Activated naive CD8-positive, alpha-beta T cell treated with anti-CD3 and anti-CD28 coated beads, Interleukin-2, amount 10 ng/mL, durations not matched to agents 7 days and 5 days (primary cell): ENCODE data around the gene ASIC3. TPM values are rescaled to one million over a fixed set of nuclear protein-coding genes. Genes with fewer than 3 reads are reported as not detected.

Experiments used
- ATAC-seq: fragments of 150-1000 bp; cut with Tn5 transposase; one replicate; pipeline ENCODE4 v1.10.0; 2021; ENCODE audit warnings: low read depth, moderate library complexity
- POLR2A ChIA-PET: fragments of 350-600 bp; sonication (Branson Sonifier 250); formaldehyde crosslinking; loops from one replicate; lab custom pipeline; 2021; ENCODE audit warnings: antibody characterized with exemption; lab: Charles Lee
- DNase-seq: peaks from one replicate; pipeline ENCODE4 v3.0.0; 2021
- H3K27ac Mint-ChIP-seq: one replicate; pipeline ENCODE4 v1.8.0; 2022; ENCODE audit warnings: mild to moderate bottlenecking, mixed read lengths
- H3K27me3 Mint-ChIP-seq: one replicate; pipeline ENCODE4 v1.8.0; 2022; ENCODE audit warnings: mild to moderate bottlenecking, moderate library complexity, mixed read lengths
- H3K36me3 Mint-ChIP-seq: one replicate; pipeline ENCODE4 v1.8.0; 2021; ENCODE audit warnings: mild to moderate bottlenecking, mixed read lengths
- H3K4me1 Mint-ChIP-seq: one replicate; pipeline ENCODE4 v1.8.0; 2021; ENCODE audit warnings: mixed read lengths
- H3K4me3 Mint-ChIP-seq: one replicate; pipeline ENCODE4 v1.8.0; 2022; ENCODE audit warnings: mild to moderate bottlenecking, moderate library complexity, mixed read lengths
- H3K9me3 Mint-ChIP-seq: one replicate; pipeline ENCODE4 v1.8.0; 2021; ENCODE audit warnings: mixed read lengths
- total RNA-seq, 2 experiments: library from RNA; stranded (reverse); gene quantifications; one replicate each; pipeline ENCODE4 v1.2.3, GENCODE V29; 2021

ASIC3 gene
- total RNA-seq, 2 experiments from 2014 or later, result 4.7 to 6.0 TPM

GRCh38 chr7:151077705-151078232 is 29.4 kb downstream of the ASIC3 start:
- DNase-seq (no peak), ATAC-seq (no peak)
- Mint-ChIP-seq H3K27me3 (no peaks in the 10 kb centered on the region), H3K27ac (peak overlapping the region; percentile 77), H3K4me3 (peak overlapping the region; percentile 31), H3K9me3 (no peaks in the 10 kb centered on the region), H3K4me1 (peaks cover 20% of the 10 kb centered on the region), H3K36me3 (peaks cover 9% of the 10 kb centered on the region)
- POLR2A ChIA-PET, result interaction anchor here (1.2 to 1.7 kb wide), 2 partner anchors 10 to 17 kb away, joined by 4 to 7 read pairs; no protein-coding TSS in a partner anchor

GRCh38 chr7:151078233-151079040 is 30.1 kb downstream of the ASIC3 start:
- POLR2A ChIA-PET, result interaction anchor here (1.7 kb wide), 1 partner anchor 18 kb away, joined by 7 read pairs; no protein-coding TSS in a partner anchor
- H3K4me3 Mint-ChIP-seq, result peak overlapping the region; percentile 87
- H3K4me1 Mint-ChIP-seq, result peaks cover 21% of the 10 kb centered on the region
- H3K9me3 Mint-ChIP-seq, result no peaks in the 10 kb centered on the region
- no peaks in the 10 kb centered on the region for H3K27me3 Mint-ChIP-seq
- H3K36me3 Mint-ChIP-seq, result peaks cover 10% of the 10 kb centered on the region
- H3K27ac Mint-ChIP-seq, result peak overlapping the region; percentile 77
- ATAC-seq (no peak), DNase-seq (no peak)

- ATAC-seq (no peak), DNase-seq (no peak)
- Mint-ChIP-seq H3K27me3 (peaks cover under 1% of the 10 kb centered on the region), H3K27ac (peak overlapping the region; percentile 83), H3K9me3 (no peaks in the 10 kb centered on the region), H3K4me3 (peak overlapping the region; percentile 87), H3K4me1 (peaks cover 21% of the 10 kb centered on the region), H3K36me3 (peaks cover 10% of the 10 kb centered on the region)
- POLR2A ChIA-PET, result no interaction called here
Observed at GRCh38 chr7:151079199-151079910, 31.0 kb downstream of the ASIC3 start.

GRCh38 chr7:151080067-151080521 is 31.8 kb downstream of the ASIC3 start:
- ATAC-seq (peak; percentile 3), DNase-seq (no peak)
- POLR2A ChIA-PET, result interaction anchor here (0.7 to 3.9 kb wide), 8 partner anchors 11 to 67 kb away, joined by 3 to 32 read pairs (median 3); partner anchors contain the start of genes ABCB8, CDK5 and SLC4A2
- Mint-ChIP-seq H3K4me3 (peak overlapping the region; percentile 87), H3K27me3 (peaks cover 7% of the 10 kb centered on the region), H3K4me1 (peaks cover 25% of the 10 kb centered on the region), H3K9me3 (no peaks in the 10 kb centered on the region), H3K27ac (peak overlapping the region; percentile 83), H3K36me3 (peaks cover 10% of the 10 kb centered on the region)

- peaks cover 10% of the 10 kb centered on the region for H3K36me3 Mint-ChIP-seq
- H3K4me1 Mint-ChIP-seq, result peaks cover 30% of the 10 kb centered on the region
- H3K9me3 Mint-ChIP-seq, result no peaks in the 10 kb centered on the region
- H3K27ac Mint-ChIP-seq, result peak within 1 kb of the TSS; percentile 83
- DNase-seq (peak; percentile 90), ATAC-seq (peak; percentile 85)
- POLR2A ChIA-PET, result interaction anchor here (0.7 to 3.9 kb wide), 9 partner anchors 8 to 67 kb away, joined by 3 to 32 read pairs (median 3); partner anchors contain the start of genes ABCB8, CDK5 and SLC4A2
- peaks cover 12% of the 10 kb centered on the region for H3K27me3 Mint-ChIP-seq
- peak within 1 kb of the TSS; percentile 100 for H3K4me3 Mint-ChIP-seq
Observed at GRCh38 chr7:151080522-151081169, 32.3 kb downstream of the ASIC3 start, which contains the start of gene FASTK. Gene FASTK (minus strand): TSS chr7:151080809. CDS start chr7:151080766, 43 bp downstream.

GRCh38 chr7:151081170-151082101 is 33.1 kb downstream of the ASIC3 start:
- peaks cover 9% of the 10 kb centered on the region for H3K36me3 Mint-ChIP-seq
- no peak for DNase-seq
- POLR2A ChIA-PET, result interaction anchor here (0.8 to 3.9 kb wide), 6 partner anchors 9 to 68 kb away, joined by 3 to 32 read pairs (median 4); partner anchors contain the start of genes ABCB8, CDK5 and SLC4A2
- no peaks in the 10 kb centered on the region for H3K9me3 Mint-ChIP-seq
- H3K27me3 Mint-ChIP-seq, result peaks cover 13% of the 10 kb centered on the region
- H3K4me3 Mint-ChIP-seq, result peak overlapping the region; percentile 100
- peaks cover 31% of the 10 kb centered on the region for H3K4me1 Mint-ChIP-seq
- ATAC-seq, result no peak
- H3K27ac Mint-ChIP-seq, result peak overlapping the region; percentile 65

GRCh38 chr7:151082141-151083070 is 34.1 kb downstream of the ASIC3 start:
- Mint-ChIP-seq H3K4me1 (peaks cover 31% of the 10 kb centered on the region), H3K27ac (peak overlapping the region; percentile 96)
- ATAC-seq, result no peak

GRCh38 chr7:151083071-151083823 is 34.9 kb downstream of the ASIC3 start, which contains the start of gene TMUB1:
Gene TMUB1 (minus strand): TSS chr7:151083493. CDS start chr7:151082563, 930 bp downstream.
- peaks cover 31% of the 10 kb centered on the region for H3K4me1 Mint-ChIP-seq

More at GRCh38 chr7:151082141-151083070, 34.1 kb downstream of the ASIC3 start:
- Mint-ChIP-seq H3K36me3 (peaks cover 9% of the 10 kb centered on the region), H3K27me3 (peaks cover 13% of the 10 kb centered on the region), H3K4me3 (peak overlapping the region; percentile 100), H3K9me3 (no peaks in the 10 kb centered on the region)
- no peak for DNase-seq
- POLR2A ChIA-PET, result interaction anchor here (1.3 to 3.9 kb wide), 3 partner anchors 23 to 70 kb away, joined by 4 to 32 read pairs (median 10); partner anchors contain the start of genes ABCB8, CDK5 and SLC4A2

GRCh38 chr7:151083824-151084160 is 35.5 kb downstream of the ASIC3 start:
- no peaks in the 10 kb centered on the region for H3K9me3 Mint-ChIP-seq
- peaks cover 19% of the 10 kb centered on the region for H3K27me3 Mint-ChIP-seq
- DNase-seq (no peak), ATAC-seq (no peak)
- H3K36me3 Mint-ChIP-seq, result peaks cover 9% of the 10 kb centered on the region
- peaks cover 29% of the 10 kb centered on the region for H3K4me1 Mint-ChIP-seq
- H3K27ac Mint-ChIP-seq, result peak overlapping the region; percentile 16
- H3K4me3 Mint-ChIP-seq, result peak overlapping the region; percentile 71
- POLR2A ChIA-PET, result interaction anchor here (0.9 to 3.9 kb wide), 4 partner anchors 24 to 72 kb away, joined by 3 to 32 read pairs (median 7); partner anchors contain the start of genes ABCB8, CDK5 and SLC4A2

More at GRCh38 chr7:151083071-151083823, 34.9 kb downstream of the ASIC3 start, which contains the start of gene TMUB1:
- Mint-ChIP-seq H3K9me3 (no peaks in the 10 kb centered on the region), H3K27ac (peak within 1 kb of the TSS; percentile 96), H3K4me3 (peak within 1 kb of the TSS; percentile 100), H3K27me3 (peaks cover 17% of the 10 kb centered on the region), H3K36me3 (peaks cover 9% of the 10 kb centered on the region)
- ATAC-seq (peak; percentile 57), DNase-seq (peak; percentile 89)
- POLR2A ChIA-PET, result interaction anchor here (1.3 to 3.9 kb wide), 3 partner anchors 24 to 71 kb away, joined by 4 to 32 read pairs (median 10); partner anchors contain the start of genes ABCB8, CDK5 and SLC4A2

- H3K9me3 Mint-ChIP-seq, result no peaks in the 10 kb centered on the region
- H3K27me3 Mint-ChIP-seq, result peaks cover 19% of the 10 kb centered on the region
- H3K27ac Mint-ChIP-seq, result no peak overlapping the region
- POLR2A ChIA-PET, result interaction anchor here (0.7 to 1.5 kb wide), 3 partner anchors 26 to 76 kb away, joined by 3 to 5 read pairs (median 3); partner anchors contain the start of gene SLC4A2
- DNase-seq, result no peak
- H3K36me3 Mint-ChIP-seq, result peaks cover 4% of the 10 kb centered on the region
- peaks cover 23% of the 10 kb centered on the region for H3K4me1 Mint-ChIP-seq
- no peak for ATAC-seq
- H3K4me3 Mint-ChIP-seq, result peak overlapping the region; percentile 88
Observed at GRCh38 chr7:151085329-151085690, 37.0 kb downstream of the ASIC3 start.
